Astrocyte (in vitro differentiated cells and primary cell): ENCODE measurements around the gene CEP19. TPM values are rescaled to one million over a fixed set of nuclear protein-coding genes. Genes with fewer than 3 reads are reported as not detected.

Experiments
- DNase-seq: peaks from one replicate; pipeline ENCODE4 v3.0.0-alpha.2; 2010; ENCODE audit warnings: low read depth
- FAIRE-seq: peaks from 2 replicates; lab custom pipeline; 2011; peaks lifted over from hg19 to GRCh38; lab: Jason Lieb, UNC
- H2AFZ ChIP-seq: 2 replicates; pipeline ENCODE4 v1.6.0; 2012; ENCODE audit warnings: low read depth, low read length, inconsistent platforms
- H3K27ac ChIP-seq: 2 replicates; pipeline ENCODE4 v1.5.1; 2011; ENCODE audit warnings: low read depth, low read length, inconsistent platforms
- H3K27me3 ChIP-seq: 2 replicates; pipeline ENCODE4 v1.6.0; 2011; ENCODE audit warnings: low read length, inconsistent platforms; ENCODE audit not compliant: insufficient read depth
- H3K36me3 ChIP-seq: 2 replicates; pipeline ENCODE4 v1.5.1; 2011; ENCODE audit warnings: low read length, inconsistent platforms; ENCODE audit not compliant: insufficient read depth
- H3K4me1 ChIP-seq: 2 replicates; pipeline ENCODE4 v1.5.1; 2011; ENCODE audit warnings: low read length, inconsistent platforms; ENCODE audit not compliant: insufficient read depth
- H3K4me2 ChIP-seq: 2 replicates; pipeline ENCODE4 v1.6.0; 2012; ENCODE audit warnings: low read length, inconsistent platforms
- H3K4me3 ChIP-seq: 2 replicates; pipeline ENCODE4 v1.5.1; 2011; ENCODE audit warnings: low read depth, mild to moderate bottlenecking, low read length, inconsistent platforms; ENCODE audit not compliant: insufficient read depth
- H3K79me2 ChIP-seq: 2 replicates; pipeline ENCODE4 v1.6.0; 2012; ENCODE audit warnings: mild to moderate bottlenecking, low read length, inconsistent platforms; ENCODE audit not compliant: insufficient read depth
- H3K9ac ChIP-seq: 2 replicates; pipeline ENCODE4 v1.6.0; 2012; ENCODE audit warnings: mild to moderate bottlenecking, low read length, inconsistent platforms
- H3K9me3 ChIP-seq: 2 replicates; pipeline ENCODE4 v1.5.1; 2012; ENCODE audit warnings: low read depth, mild to moderate bottlenecking, low read length, inconsistent platforms; ENCODE audit not compliant: insufficient read depth
- H4K20me1 ChIP-seq: 2 replicates; pipeline ENCODE4 v1.6.0; 2012; ENCODE audit warnings: low read length, inconsistent platforms; ENCODE audit not compliant: insufficient read depth
- H3K27ac Mint-ChIP-seq: one replicate; pipeline ENCODE4 v1.8.0; 2021; ENCODE audit warnings: mild to moderate bottlenecking, mixed read lengths; ENCODE audit not compliant: unreplicated experiment
- H3K27me3 Mint-ChIP-seq: one replicate; pipeline ENCODE4 v1.8.0; 2021; ENCODE audit warnings: low read depth, mixed read lengths; ENCODE audit not compliant: unreplicated experiment
- H3K36me3 Mint-ChIP-seq: one replicate; pipeline ENCODE4 v1.8.0; 2021; ENCODE audit warnings: low read depth, mixed read lengths; ENCODE audit not compliant: unreplicated experiment
- H3K4me1 Mint-ChIP-seq: one replicate; pipeline ENCODE4 v1.8.0; 2021; ENCODE audit warnings: low read depth, mixed read lengths; ENCODE audit not compliant: unreplicated experiment
- H3K4me3 Mint-ChIP-seq: one replicate; pipeline ENCODE4 v1.8.0; 2021; ENCODE audit warnings: mild to moderate bottlenecking, moderate library complexity, mixed read lengths; ENCODE audit not compliant: unreplicated experiment
- H3K9me3 Mint-ChIP-seq: one replicate; pipeline ENCODE4 v1.8.0; 2021; ENCODE audit warnings: mild to moderate bottlenecking, mixed read lengths; ENCODE audit not compliant: unreplicated experiment
- EZH2 ChIP-seq: IDR thresholded peaks from 2 replicates; pipeline ENCODE4 v1.6.1; 2012; ENCODE audit warnings: mild to moderate bottlenecking, low read length, inconsistent platforms; ENCODE audit not compliant: insufficient read depth
- total RNA-seq: library from RNA; stranded (reverse); gene quantifications from 2 replicates; pipeline ENCODE4 v1.2.1, GENCODE V29; 2021
- TF ChIP-seq, protein P1 (sequence below): IDR thresholded peaks from 2 replicates; pipeline ENCODE4 v1.5.1; 2011; ENCODE audit warnings: low read depth, mild to moderate bottlenecking, inconsistent platforms, low read length, moderate library complexity; ENCODE audit not compliant: insufficient read depth

CEP19 gene
- total RNA-seq, 1 donor from 2014 or later = 2.8 TPM

- Mint-ChIP-seq H3K9me3 (no peaks in the 10 kb centered on the region), H3K27ac (no peak overlapping the region), H3K27me3 (no peaks in the 10 kb centered on the region), H3K4me1 (peaks cover 7% of the 10 kb centered on the region), H3K36me3 (no peaks in the 10 kb centered on the region), H3K4me3 (no peak overlapping the region)
- Histone ChIP-seq H3K9ac (no peak overlapping the region), H3K79me2 (no peaks in the 10 kb centered on the region), H3K4me2 (no peak overlapping the region), H3K9me3 (no peaks in the 10 kb centered on the region), H3K4me1 (no peaks in the 10 kb centered on the region), H2AFZ (no peak overlapping the region), H3K4me3 (no peak overlapping the region), H3K27ac (no peak overlapping the region), H4K20me1 (no peaks in the 10 kb centered on the region), H3K36me3 (no peaks in the 10 kb centered on the region), H3K27me3 (no peaks in the 10 kb centered on the region)
- FAIRE-seq = no peak
- no peak for DNase-seq
- TF ChIP-seq, protein P1, sequence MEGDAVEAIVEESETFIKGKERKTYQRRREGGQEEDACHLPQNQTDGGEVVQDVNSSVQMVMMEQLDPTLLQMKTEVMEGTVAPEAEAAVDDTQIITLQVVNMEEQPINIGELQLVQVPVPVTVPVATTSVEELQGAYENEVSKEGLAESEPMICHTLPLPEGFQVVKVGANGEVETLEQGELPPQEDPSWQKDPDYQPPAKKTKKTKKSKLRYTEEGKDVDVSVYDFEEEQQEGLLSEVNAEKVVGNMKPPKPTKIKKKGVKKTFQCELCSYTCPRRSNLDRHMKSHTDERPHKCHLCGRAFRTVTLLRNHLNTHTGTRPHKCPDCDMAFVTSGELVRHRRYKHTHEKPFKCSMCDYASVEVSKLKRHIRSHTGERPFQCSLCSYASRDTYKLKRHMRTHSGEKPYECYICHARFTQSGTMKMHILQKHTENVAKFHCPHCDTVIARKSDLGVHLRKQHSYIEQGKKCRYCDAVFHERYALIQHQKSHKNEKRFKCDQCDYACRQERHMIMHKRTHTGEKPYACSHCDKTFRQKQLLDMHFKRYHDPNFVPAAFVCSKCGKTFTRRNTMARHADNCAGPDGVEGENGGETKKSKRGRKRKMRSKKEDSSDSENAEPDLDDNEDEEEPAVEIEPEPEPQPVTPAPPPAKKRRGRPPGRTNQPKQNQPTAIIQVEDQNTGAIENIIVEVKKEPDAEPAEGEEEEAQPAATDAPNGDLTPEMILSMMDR = no peak
- no peak for TF ChIP-seq EZH2
These were observed 51.5 kb downstream of the CEP19 start for GRCh38 chr3:196660381-196661166.

GRCh38 chr3:196659901-196660351 lies 52.1 kb downstream of the CEP19 start:
- no peak overlapping the region for H3K9ac ChIP-seq
- no peaks in the 10 kb centered on the region for H3K4me1 ChIP-seq
- Mint-ChIP-seq H3K27ac (no peak overlapping the region), H3K4me3 (no peak overlapping the region), H3K27me3 (no peaks in the 10 kb centered on the region), H3K4me1 (peaks cover 7% of the 10 kb centered on the region), H3K9me3 (no peaks in the 10 kb centered on the region), H3K36me3 (no peaks in the 10 kb centered on the region)
- H3K27me3 ChIP-seq = no peaks in the 10 kb centered on the region
- no peak overlapping the region for H2AFZ ChIP-seq
- TF ChIP-seq, protein P1 = no peak
- TF ChIP-seq EZH2 = no peak
- H4K20me1 ChIP-seq = no peaks in the 10 kb centered on the region
- no peaks in the 10 kb centered on the region for H3K9me3 ChIP-seq
- no peak overlapping the region for H3K4me3 ChIP-seq
- no peak for FAIRE-seq
- no peak overlapping the region for H3K27ac ChIP-seq
- no peak for DNase-seq
- H3K4me2 ChIP-seq = no peak overlapping the region
- no peaks in the 10 kb centered on the region for H3K36me3 ChIP-seq
- no peaks in the 10 kb centered on the region for H3K79me2 ChIP-seq

Other genes starting within 250 kb of the CEP19 start
- gene RNF168, start 208.5 kb downstream of the CEP19 start, total RNA-seq = 18.0 and 18.3 TPM in 2 replicates
- gene SMCO1, start 196.9 kb downstream of the CEP19 start, total RNA-seq = not detected in 2 replicates
- 11.0 and 13.3 TPM in 2 replicates for gene WDR53, start 143.7 kb downstream of the CEP19 start, total RNA-seq
- gene FBXO45, start 143.6 kb downstream of the CEP19 start, total RNA-seq = 10.4 and 11.3 TPM in 2 replicates
- gene NRROS, start 72.6 kb downstream of the CEP19 start, total RNA-seq = not detected in 2 replicates
- gene PIGX, start 127 bp upstream of the CEP19 start, total RNA-seq = 13.9 and 18.9 TPM in 2 replicates
- 112 and 124 TPM in 2 replicates for gene PAK2, start 27.6 kb upstream of the CEP19 start, total RNA-seq
- gene SENP5, start 155.7 kb upstream of the CEP19 start, total RNA-seq = 44.8 and 47.7 TPM in 2 replicates
- gene NCBP2, start 230.3 kb upstream of the CEP19 start, total RNA-seq = 81.8 and 90.6 TPM in 2 replicates